Panc1 (cell line): ENCODE measurements around the gene FBXO40. TPM values are rescaled to one million over a fixed set of nuclear protein-coding genes. Genes with fewer than 3 reads are reported as not detected.

Source experiments
- ATAC-seq: fragments of 200-7000 bp; cut with Tn5 transposase; 2 replicates; pipeline ENCODE4 v1.9.1; 2020; ENCODE audit warnings: mild to moderate bottlenecking, moderate library complexity
- BruUV-seq: library from RNA; stranded (reverse); fragments of 400-500 nt; replicated peaks from 2 replicates; lab custom pipeline; 2021; lab: Mats Ljungman, UMichigan
- CTCF ChIA-PET: fragments of 300-600 bp; sonication (Branson Sonifier 250); formaldehyde crosslinking; loops from one replicate; lab custom pipeline; 2022; ENCODE audit warnings: antibody characterized with exemption; lab: Charles Lee
- POLR2A ChIA-PET: fragments of 300-600 bp; sonication (Branson Sonifier 250); formaldehyde crosslinking; loops from one replicate; lab custom pipeline; 2022; ENCODE audit warnings: antibody characterized with exemption; lab: Charles Lee
- DNase-seq: peaks from one replicate; pipeline ENCODE4 v3.0.0-alpha.2; 2010; ENCODE audit warnings: low read depth, low spot score
- H3K27ac ChIP-seq: 2 replicates; pipeline ENCODE4 v1.5.1; 2011; ENCODE audit warnings: mild to moderate bottlenecking, low read length, inconsistent platforms
- H3K27me3 ChIP-seq: fragments of 200-500 bp; sonication (Bioruptor generic); 2 replicates; pipeline ENCODE4 v1.6.0; 2014; ENCODE audit warnings: low read length, inconsistent platforms; ENCODE audit not compliant: control insufficient read depth, insufficient read depth
- H3K36me3 ChIP-seq: fragments of 200-500 bp; sonication (Bioruptor generic); 2 replicates; pipeline ENCODE4 v1.5.1; 2014; ENCODE audit warnings: inconsistent platforms, mild to moderate bottlenecking, low read length, moderate library complexity; ENCODE audit not compliant: control insufficient read depth, insufficient read depth
- H3K4me1 ChIP-seq: 2 replicates; pipeline ENCODE4 v1.5.1; 2011; ENCODE audit warnings: inconsistent platforms, mild to moderate bottlenecking, low read length, moderate library complexity; ENCODE audit not compliant: control insufficient read depth, insufficient read depth
- H3K4me3 ChIP-seq, 2 experiments: 2 replicates each; pipeline ENCODE4 v1.5.1; 2011 to 2012; ENCODE audit warnings: low read depth in 2 of 2, low read length in 2 of 2, mild to moderate bottlenecking in 2 of 2, inconsistent platforms in 1 of 2, moderate library complexity in 1 of 2
- H3K9me3 ChIP-seq: fragments of 200-500 bp; sonication (Bioruptor generic); 2 replicates; pipeline ENCODE4 v1.5.1; 2014; ENCODE audit warnings: low read depth, mild to moderate bottlenecking, inconsistent platforms, low read length, moderate library complexity; ENCODE audit not compliant: control insufficient read depth, insufficient read depth
- CTCF ChIP-seq: fragments of 450-650 bp; IDR thresholded peaks from 2 replicates; pipeline ENCODE4 v1.5.1; 2017; ENCODE audit warnings: mild to moderate bottlenecking
- POLR2AphosphoS5 ChIP-seq: IDR thresholded peaks from 2 replicates; pipeline ENCODE4 v1.6.1; 2012; ENCODE audit warnings: mild to moderate bottlenecking, low read depth, low read length, moderate library complexity
- REST ChIP-seq, 2 experiments: IDR thresholded peaks; 2 replicates each; pipeline ENCODE4 v1.6.1; 2011 to 2012; ENCODE audit warnings: low read depth in 2 of 2, control low read depth in 1 of 2, low read length in 1 of 2, mild to moderate bottlenecking in 1 of 2, moderate library complexity in 1 of 2; ENCODE audit not compliant: insufficient read depth in 1 of 2
- SIN3A ChIP-seq: IDR thresholded peaks from 2 replicates; pipeline ENCODE4 v1.6.1; 2012; ENCODE audit warnings: low read depth, mild to moderate bottlenecking, low read length, moderate library complexity, borderline replicate concordance; ENCODE audit not compliant: insufficient read depth
- TCF7L2 ChIP-seq: IDR thresholded peaks from 2 replicates; pipeline ENCODE4 v1.6.1; 2011; ENCODE audit warnings: mild to moderate bottlenecking, low read depth, low read length, inconsistent platforms
- in situ Hi-C: cut with HindIII; loops from 2 replicates; pipeline ENCODE4 v1.10.0; 2016; ENCODE audit warnings: low sequenced_read_pairs, low pct_unique_long_range_greater_than_20kb
- intact Hi-C: fragments of 100-400 bp; cut with micrococcal nuclease; formaldehyde crosslinking; loops from one replicate; pipeline ENCODE4 v1.10.0; 2022; ENCODE audit not compliant: unreplicated experiment
- total RNA-seq: library from RNA; stranded (reverse); gene quantifications from one replicate; pipeline ENCODE4 v1.2.1, GENCODE V29; 2021; ENCODE audit not compliant: unreplicated experiment

Gene FBXO40
- total RNA-seq, 1 experiment from 2014 or later: not detected

- Histone ChIP-seq H3K4me3 (no peak overlapping the region), H3K9me3 (no peaks in the 10 kb centered on the region), H3K27ac (no peak overlapping the region), H3K4me1 (no peaks in the 10 kb centered on the region), H3K27me3 (no peaks in the 10 kb centered on the region), H3K36me3 (peaks cover 2% of the 10 kb centered on the region; the same call in 1 of the 2 replicates)
- in situ Hi-C loops: no loop called here
- intact Hi-C loops: no loop called here
- BruUV-seq: no TSS peak
- TF ChIP-seq REST (IDR thresholded peaks at IDR 0.05; ENCODE audit: insufficient read depth in 1 of 2, low read depth in 2 of 2, low read length in 1 of 2): no peak
- no peak for TF ChIP-seq SIN3A
- no peak for TF ChIP-seq TCF7L2
- TF ChIP-seq CTCF: no peak
- TF ChIP-seq POLR2AphosphoS5: no peak
- ChIA-PET POLR2A (no interaction called here), CTCF (no interaction called here)
- DNase-seq (no peak), ATAC-seq (no peak)
Measured at GRCh38 chr3:121661376-121661775, 68.2 kb downstream of the FBXO40 start.

- Histone ChIP-seq H3K27me3 (no peaks in the 10 kb centered on the region), H3K36me3 (peaks cover 11% of the 10 kb centered on the region; the same call in 1 of the 2 replicates), H3K4me3 (no peak overlapping the region), H3K9me3 (no peaks in the 10 kb centered on the region), H3K4me1 (no peaks in the 10 kb centered on the region), H3K27ac (no peak overlapping the region)
- intact Hi-C loops (no loop called here), in situ Hi-C loops (no loop called here)
- CTCF ChIA-PET: no interaction called here
- no TSS peak for BruUV-seq
- DNase-seq: no peak
- no peak for ATAC-seq
- POLR2A ChIA-PET: no interaction called here
- TF ChIP-seq TCF7L2 (no peak), POLR2AphosphoS5 (no peak)
Measured at GRCh38 chr3:121662742-121663141, 69.6 kb downstream of the FBXO40 start.

- Histone ChIP-seq H3K27ac (no peak overlapping the region), H3K36me3 (peaks cover 15% of the 10 kb centered on the region; the same call in 1 of the 2 replicates), H3K9me3 (no peaks in the 10 kb centered on the region), H3K4me1 (no peaks in the 10 kb centered on the region), H3K4me3 (no peak overlapping the region), H3K27me3 (no peaks in the 10 kb centered on the region)
- CTCF ChIA-PET: no interaction called here
- no TSS peak for BruUV-seq
- ATAC-seq (no peak), DNase-seq (no peak)
- TF ChIP-seq REST (IDR thresholded peaks at IDR 0.05; ENCODE audit: insufficient read depth in 1 of 2, low read depth in 2 of 2, low read length in 1 of 2): no peak
- no peak for TF ChIP-seq POLR2AphosphoS5
- no peak for TF ChIP-seq CTCF
- TF ChIP-seq TCF7L2: no peak
- TF ChIP-seq SIN3A: no peak
- POLR2A ChIA-PET: interaction anchor here (0.6 kb wide), 1 partner anchor 81 kb away, joined by 6 read pairs; no protein-coding TSS in a partner anchor
- in situ Hi-C loops (no loop called here), intact Hi-C loops (no loop called here)
Measured at GRCh38 chr3:121663171-121663847, 70.1 kb downstream of the FBXO40 start.
